PC-3 (cell line): ENCODE data around the gene KRT17.
"Not testable (repeated sequence)": the region's sequence is repeated elsewhere in the genome, so short reads cannot be mapped to it uniquely, and the experiment has no call there.

Experiments used
- EZH2 ChIP-seq: fragments of 300-600 bp; sonication (generic); IDR thresholded peaks from one replicate; pipeline ENCODE4 v1.6.1; 2017; ENCODE audit warnings: antibody characterized with exemption, mild to moderate bottlenecking, low read length; ENCODE audit not compliant: unreplicated experiment
- EZH2phosphoT487 ChIP-seq: fragments of 300-600 bp; sonication (generic); IDR thresholded peaks from 2 replicates; pipeline ENCODE4 v1.6.1; 2018; ENCODE audit warnings: mild to moderate bottlenecking, antibody characterized with exemption, low read length, borderline replicate concordance
- TF ChIP-seq, protein P1 (sequence below): fragments of 300-600 bp; sonication (generic); conservative IDR thresholded peaks from 2 replicates; pipeline ENCODE4 v1.5.1; 2017; ENCODE audit warnings: antibody characterized with exemption, low read depth, mild to moderate bottlenecking, low read length

GRCh38 chr17:41623184-41623861 is 1.1 kb downstream of the KRT17 start:
- TF ChIP-seq EZH2, EZH2phosphoT487: not testable (repeated sequence)
- TF ChIP-seq, protein P1, sequence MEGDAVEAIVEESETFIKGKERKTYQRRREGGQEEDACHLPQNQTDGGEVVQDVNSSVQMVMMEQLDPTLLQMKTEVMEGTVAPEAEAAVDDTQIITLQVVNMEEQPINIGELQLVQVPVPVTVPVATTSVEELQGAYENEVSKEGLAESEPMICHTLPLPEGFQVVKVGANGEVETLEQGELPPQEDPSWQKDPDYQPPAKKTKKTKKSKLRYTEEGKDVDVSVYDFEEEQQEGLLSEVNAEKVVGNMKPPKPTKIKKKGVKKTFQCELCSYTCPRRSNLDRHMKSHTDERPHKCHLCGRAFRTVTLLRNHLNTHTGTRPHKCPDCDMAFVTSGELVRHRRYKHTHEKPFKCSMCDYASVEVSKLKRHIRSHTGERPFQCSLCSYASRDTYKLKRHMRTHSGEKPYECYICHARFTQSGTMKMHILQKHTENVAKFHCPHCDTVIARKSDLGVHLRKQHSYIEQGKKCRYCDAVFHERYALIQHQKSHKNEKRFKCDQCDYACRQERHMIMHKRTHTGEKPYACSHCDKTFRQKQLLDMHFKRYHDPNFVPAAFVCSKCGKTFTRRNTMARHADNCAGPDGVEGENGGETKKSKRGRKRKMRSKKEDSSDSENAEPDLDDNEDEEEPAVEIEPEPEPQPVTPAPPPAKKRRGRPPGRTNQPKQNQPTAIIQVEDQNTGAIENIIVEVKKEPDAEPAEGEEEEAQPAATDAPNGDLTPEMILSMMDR = not testable (repeated sequence)
